GM12878 (cell line): ENCODE results near the gene LIX1.

Experiments used
- BCL11A ChIP-seq: IDR thresholded peaks from 2 replicates; pipeline ENCODE4 v1.6.1; 2011; ENCODE audit warnings: low read depth, low read length
- BHLHE40 ChIP-seq, 2 experiments: fragments of 450-650 bp in 1 of 2; IDR thresholded peaks; 2 replicates each; pipeline ENCODE4 v1.6.1; 2011 to 2017; ENCODE audit warnings: low read depth in 2 of 2, borderline replicate concordance in 1 of 2, improper control_type of control experiment in 1 of 2, low read length in 1 of 2, mild to moderate bottlenecking in 1 of 2
- BMI1 ChIP-seq: fragments of 450-650 bp; IDR thresholded peaks from 2 replicates; pipeline ENCODE4 v1.6.1; 2016; ENCODE audit warnings: mild to moderate bottlenecking, moderate library complexity, borderline replicate concordance
- CHD2 ChIP-seq: IDR thresholded peaks from 2 replicates; pipeline ENCODE4 v1.6.1; 2011; ENCODE audit warnings: low read depth, low read length, improper control_type of control experiment, borderline replicate concordance
- EZH2 ChIP-seq: IDR thresholded peaks from 2 replicates; pipeline ENCODE4 v1.6.1; 2012; ENCODE audit warnings: low read depth, mild to moderate bottlenecking, control low read depth, inconsistent platforms, low read length, borderline replicate concordance; ENCODE audit not compliant: control insufficient read depth
- LARP7 ChIP-seq: fragments of 450-650 bp; IDR thresholded peaks from 2 replicates; pipeline ENCODE4 v1.6.1; 2017; ENCODE audit warnings: mild to moderate bottlenecking
- STAT1 ChIP-seq: fragments of 450-650 bp; conservative IDR thresholded peaks from 2 replicates; pipeline ENCODE4 v1.6.1; 2014; ENCODE audit warnings: antibody characterized with exemption, mild to moderate bottlenecking
- SUPT20H ChIP-seq: IDR thresholded peaks from 2 replicates; pipeline ENCODE4 v1.6.1; 2011; ENCODE audit warnings: low read depth, mild to moderate bottlenecking, low read length, moderate library complexity, borderline replicate concordance; ENCODE audit not compliant: control insufficient read depth
- ZBTB4 ChIP-seq: fragments of 450-650 bp; formaldehyde crosslinking; IDR thresholded peaks from 2 replicates; pipeline ENCODE4 v1.4.0; 2022; ENCODE audit warnings: mild to moderate bottlenecking, moderate library complexity
- TF ChIP-seq, protein P1 (sequence below), 3 experiments: IDR thresholded peaks in 2 of 3; conservative IDR thresholded peaks in 1 of 3; 2 replicates each; pipeline ENCODE4 v1.5.1; 2011; ENCODE audit warnings: low read depth in 3 of 3, low read length in 3 of 3, mild to moderate bottlenecking in 3 of 3, control low read depth in 2 of 3, moderate library complexity in 2 of 3, inconsistent platforms in 1 of 3, mixed read lengths in 1 of 3; ENCODE audit not compliant: control insufficient read depth in 2 of 3, insufficient read depth in 1 of 3; ENCODE audit errors: extremely low read depth in 1 of 3

GRCh38 chr5:97148288-97148687 lies 5.9 kb upstream of the LIX1 start:
- TF ChIP-seq EZH2, result no peak
- TF ChIP-seq, protein P1, sequence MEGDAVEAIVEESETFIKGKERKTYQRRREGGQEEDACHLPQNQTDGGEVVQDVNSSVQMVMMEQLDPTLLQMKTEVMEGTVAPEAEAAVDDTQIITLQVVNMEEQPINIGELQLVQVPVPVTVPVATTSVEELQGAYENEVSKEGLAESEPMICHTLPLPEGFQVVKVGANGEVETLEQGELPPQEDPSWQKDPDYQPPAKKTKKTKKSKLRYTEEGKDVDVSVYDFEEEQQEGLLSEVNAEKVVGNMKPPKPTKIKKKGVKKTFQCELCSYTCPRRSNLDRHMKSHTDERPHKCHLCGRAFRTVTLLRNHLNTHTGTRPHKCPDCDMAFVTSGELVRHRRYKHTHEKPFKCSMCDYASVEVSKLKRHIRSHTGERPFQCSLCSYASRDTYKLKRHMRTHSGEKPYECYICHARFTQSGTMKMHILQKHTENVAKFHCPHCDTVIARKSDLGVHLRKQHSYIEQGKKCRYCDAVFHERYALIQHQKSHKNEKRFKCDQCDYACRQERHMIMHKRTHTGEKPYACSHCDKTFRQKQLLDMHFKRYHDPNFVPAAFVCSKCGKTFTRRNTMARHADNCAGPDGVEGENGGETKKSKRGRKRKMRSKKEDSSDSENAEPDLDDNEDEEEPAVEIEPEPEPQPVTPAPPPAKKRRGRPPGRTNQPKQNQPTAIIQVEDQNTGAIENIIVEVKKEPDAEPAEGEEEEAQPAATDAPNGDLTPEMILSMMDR (IDR thresholded peaks at IDR 0.05 in 2 of 3, conservative IDR thresholded peaks at IDR 0.05 in 1 of 3; ENCODE audit: control insufficient read depth in 2 of 3, extremely low read depth in 1 of 3, insufficient read depth in 1 of 3, low read depth in 3 of 3, low read length in 3 of 3), result no peak
- TF ChIP-seq SUPT20H, result no peak
- TF ChIP-seq BHLHE40 (IDR thresholded peaks at IDR 0.05; ENCODE audit: borderline replicate concordance in 1 of 2, low read depth in 2 of 2, low read length in 1 of 2), result no peak
- no peak for TF ChIP-seq BCL11A
- TF ChIP-seq ZBTB4 (CRISPR knock-in tag), result no peak
- no peak for TF ChIP-seq CHD2
- TF ChIP-seq BMI1, result no peak
- TF ChIP-seq LARP7, result no peak
- TF ChIP-seq STAT1, result no peak
